ENCODE measurements around the gene ZNF774. TPM values are rescaled to one million over a fixed set of nuclear protein-coding genes. Genes with fewer than 3 reads are reported as not detected.
"Not testable (repeated sequence)": the region's sequence is repeated elsewhere in the genome, so short reads cannot be mapped to it uniquely, and the experiment has no call there.

Gene ZNF774
- 1 to 10 TPM; 3.5 to 7.0 (median 5.7) TPM for polyA plus RNA-seq (ENCODE audit: insufficient read length in 4 of 4)

DNA sequence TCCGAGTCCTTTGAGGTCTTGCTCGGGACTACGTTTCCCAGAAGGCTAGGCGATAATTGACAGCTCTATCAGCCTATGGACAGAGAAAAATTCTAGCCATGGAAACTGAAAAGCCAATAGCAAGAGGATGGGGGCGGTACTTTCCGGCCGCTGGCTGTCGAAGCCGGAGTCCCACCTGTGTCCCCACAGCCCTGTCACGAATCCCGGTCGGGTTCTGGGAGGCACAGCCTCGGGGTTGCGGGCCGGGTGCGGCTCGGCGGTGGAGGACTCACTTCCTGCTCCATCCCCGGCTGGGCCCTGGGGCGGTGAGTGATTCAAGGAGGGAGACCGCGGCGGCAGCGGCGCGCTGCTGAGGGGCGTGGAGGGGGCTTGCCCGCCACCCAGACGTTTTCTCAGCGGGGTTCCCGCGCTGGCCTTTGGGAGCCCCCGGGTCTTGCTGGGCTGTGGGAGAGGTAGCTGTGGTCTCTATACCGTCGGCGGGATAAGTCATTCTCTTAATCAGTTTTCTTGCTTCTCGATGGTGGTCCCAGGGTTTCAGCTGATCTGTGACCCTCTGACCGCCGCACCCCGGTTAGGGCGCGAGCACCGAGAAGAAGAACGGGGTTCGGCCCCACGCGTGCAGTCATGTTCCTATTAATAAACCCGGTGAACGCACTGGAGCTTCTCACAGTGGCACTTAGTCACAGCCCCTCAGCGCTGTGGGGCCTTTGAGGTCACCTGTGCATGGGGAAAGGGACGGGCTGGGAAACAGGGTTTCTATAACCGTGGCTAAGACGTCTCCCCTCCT is at the start of gene ZNF774:
Gene ZNF774, plus strand, starts transcription at position 178 of the 787 bp plus-strand sequence. CDS start 2,377 bp downstream, outside the sequence.
- peak; percentile 92 to 98 (median 97) for DNase-seq (ENCODE audit: low read depth in 4 of 4, low spot score in 2 of 4)

DNA sequence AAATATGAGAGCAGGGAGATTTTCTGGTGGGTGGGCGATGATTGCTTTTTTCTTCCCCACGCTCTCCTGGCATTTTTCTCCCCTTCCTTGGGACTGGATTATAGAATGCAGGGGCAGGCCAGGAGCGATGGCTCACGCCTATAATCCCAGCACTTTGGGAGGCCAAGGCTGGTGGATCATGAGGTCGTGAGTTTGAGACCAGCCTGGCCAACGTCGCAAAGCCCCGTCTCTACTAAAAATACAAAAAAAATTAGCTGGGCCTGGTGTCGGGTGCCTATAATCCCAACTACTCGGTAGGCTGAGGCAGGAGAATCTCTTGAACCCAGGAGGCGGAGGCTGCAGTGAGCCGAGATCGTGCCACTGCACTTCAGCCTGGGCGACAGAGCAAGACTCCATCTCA is 46.7 kb upstream of the ZNF774 start:
- DNase-seq (ENCODE audit: low read depth in 4 of 4, low spot score in 2 of 4): not testable (repeated sequence)

DNA sequence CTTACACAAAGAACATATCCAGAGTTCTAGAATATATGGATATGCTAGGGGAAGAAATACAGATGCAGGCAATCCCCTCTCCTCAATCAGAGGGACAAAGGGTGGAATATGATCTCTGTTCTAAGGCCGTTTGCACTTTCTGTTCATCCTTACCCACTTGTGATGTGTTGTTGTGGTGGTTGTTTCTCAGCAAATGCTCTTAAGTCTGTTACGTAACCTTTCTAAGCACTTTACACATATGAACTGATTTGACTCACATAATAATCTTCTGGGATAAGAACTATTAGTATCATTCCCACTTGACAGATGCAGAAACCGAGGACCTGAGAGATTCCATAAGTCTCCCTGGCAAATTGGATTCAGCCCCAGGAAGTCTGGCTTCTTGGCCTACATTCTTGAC is 46.2 kb upstream of the ZNF774 start:
- no peak for DNase-seq (ENCODE audit: low read depth in 4 of 4, low spot score in 2 of 4)

DNA sequence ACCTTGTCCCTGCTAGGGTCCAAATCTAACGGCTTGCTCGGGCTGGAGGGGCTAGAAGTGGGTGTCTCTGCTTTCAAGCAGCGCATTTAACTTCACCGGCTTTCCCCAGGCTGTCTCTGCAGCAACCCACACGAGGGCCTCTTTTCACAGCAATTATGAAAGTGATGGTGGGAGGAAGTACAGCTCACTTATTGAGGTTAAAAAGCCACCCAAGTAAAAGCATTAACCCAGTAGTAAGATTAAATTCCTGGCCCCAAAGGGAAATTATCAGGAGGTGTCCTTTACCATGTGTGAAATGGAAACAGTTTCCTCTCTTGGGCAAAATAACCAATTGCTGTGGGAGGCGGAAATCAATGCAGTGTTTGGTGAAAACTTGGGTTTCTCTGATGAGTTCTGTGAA is 45.5 kb upstream of the ZNF774 start:
- DNase-seq (ENCODE audit: low read depth in 4 of 4, low spot score in 2 of 4): no peak

DNA sequence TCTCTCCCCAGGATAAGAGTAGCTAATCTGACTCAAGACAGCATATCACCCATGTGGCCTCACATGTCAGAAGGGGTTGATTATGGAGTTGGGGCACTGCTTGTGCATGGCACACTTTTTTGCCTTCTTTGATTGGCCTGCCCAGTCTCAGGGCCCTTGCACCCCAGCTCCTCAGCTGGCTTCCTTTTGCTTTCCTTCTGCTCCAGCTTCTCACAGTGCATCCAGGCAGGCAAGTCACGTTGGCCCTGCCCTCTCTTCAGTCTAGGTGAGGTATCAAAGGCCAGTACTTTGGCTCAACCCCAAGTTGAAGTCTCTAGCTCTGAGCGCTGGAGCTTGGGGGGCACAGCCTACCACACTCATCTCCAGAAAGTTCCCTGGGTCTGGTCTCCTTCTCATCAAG is 44.4 kb upstream of the ZNF774 start:
- no peak for DNase-seq (ENCODE audit: low read depth in 4 of 4, low spot score in 2 of 4)

DNA sequence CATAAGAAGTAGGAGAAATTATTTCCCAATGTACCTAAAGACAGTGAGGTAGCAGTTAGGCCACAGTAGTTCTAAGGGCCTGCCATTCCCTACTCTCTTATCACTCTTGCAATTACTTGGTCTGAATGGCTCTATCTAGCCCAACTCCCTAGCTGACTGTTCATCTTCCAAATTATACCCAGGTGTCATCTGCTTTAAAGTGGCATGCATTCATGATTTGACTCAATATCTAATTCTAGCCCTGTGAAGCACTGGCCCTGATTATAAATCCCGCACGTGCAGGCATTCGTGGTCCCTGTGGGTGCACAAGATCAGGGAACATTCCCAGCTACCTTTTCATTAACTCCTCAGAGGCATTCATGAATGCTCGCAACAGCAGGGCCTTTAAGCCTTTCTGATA is 43.1 kb upstream of the ZNF774 start:
- DNase-seq (ENCODE audit: low read depth in 4 of 4, low spot score in 2 of 4): no peak

DNA sequence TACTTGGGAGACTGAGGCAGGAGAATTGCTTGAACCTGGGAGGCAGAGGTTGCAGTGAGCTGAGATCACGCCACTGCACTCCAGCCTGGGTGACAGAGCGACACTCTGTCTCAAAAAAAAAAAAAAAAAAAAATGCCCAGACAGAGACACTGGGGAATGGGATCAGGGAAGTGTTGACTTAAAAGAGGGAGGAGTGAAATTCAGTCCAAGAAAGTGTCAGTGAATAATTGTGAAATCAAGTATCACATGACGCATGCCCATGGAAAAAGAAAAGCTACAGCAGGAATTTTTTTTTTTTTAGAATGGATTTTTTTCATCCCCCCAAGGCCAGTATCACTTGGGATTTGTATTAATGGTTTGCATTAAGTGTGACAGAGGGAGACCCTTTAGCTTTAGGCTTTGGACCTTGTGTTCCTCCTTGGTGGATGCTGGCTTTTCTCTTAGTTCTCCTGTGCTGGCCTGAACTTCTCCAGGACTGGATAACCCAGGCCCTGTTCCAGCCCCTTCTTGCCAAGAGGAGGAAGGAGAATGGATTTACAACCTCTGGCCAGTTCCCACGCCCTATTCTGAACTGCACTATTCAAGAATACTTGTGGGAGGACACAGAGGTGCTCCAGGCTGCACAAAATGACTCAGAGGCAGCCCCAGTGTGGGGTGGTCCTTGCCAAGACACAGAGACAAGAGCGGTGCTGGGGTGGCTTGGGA is 36.7 kb upstream of the ZNF774 start:
- DNase-seq (ENCODE audit: low read depth in 4 of 4, low spot score in 2 of 4): no peak

DNA sequence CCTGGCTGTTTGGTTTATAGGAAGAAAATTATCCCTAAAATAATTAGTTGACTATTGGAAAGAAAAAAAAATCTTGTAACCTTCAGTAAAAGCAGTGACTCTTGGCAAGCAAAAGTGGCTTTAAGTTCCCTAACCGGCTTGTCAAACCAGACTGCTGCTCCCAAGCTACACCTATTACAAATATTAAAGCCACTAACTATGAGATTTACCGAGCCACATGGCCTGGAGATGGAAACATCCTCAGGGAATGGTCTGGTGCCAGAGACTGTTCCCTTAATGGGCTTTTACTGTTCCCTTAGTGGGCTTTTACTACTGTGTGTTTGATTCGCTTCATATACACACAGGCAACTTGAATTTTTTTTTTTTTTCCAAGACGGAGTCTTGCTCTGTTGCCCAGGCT is 35.9 kb upstream of the ZNF774 start:
- no peak for DNase-seq (ENCODE audit: low read depth in 4 of 4, low spot score in 2 of 4)

DNA sequence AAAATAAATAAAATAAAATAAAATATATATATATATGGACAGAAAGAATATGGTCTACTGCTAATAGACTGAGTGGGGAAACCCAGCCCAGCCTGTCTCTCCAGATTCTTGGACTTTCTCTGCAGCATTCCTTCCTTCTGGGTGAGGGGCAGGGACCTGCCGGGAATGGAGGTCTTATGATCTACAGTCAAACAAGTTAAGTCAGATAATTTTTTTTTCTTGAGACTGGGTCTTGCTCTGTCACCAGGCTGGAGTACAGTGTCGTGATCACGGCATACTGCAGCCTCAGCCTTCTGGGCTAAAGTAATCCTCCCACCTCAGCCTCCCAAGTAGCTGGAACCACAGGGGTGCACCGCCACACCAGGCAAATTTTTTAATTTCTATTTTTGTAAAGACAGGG is 33.5 kb upstream of the ZNF774 start:
- no peak for DNase-seq (ENCODE audit: low read depth in 4 of 4, low spot score in 2 of 4)

DNA sequence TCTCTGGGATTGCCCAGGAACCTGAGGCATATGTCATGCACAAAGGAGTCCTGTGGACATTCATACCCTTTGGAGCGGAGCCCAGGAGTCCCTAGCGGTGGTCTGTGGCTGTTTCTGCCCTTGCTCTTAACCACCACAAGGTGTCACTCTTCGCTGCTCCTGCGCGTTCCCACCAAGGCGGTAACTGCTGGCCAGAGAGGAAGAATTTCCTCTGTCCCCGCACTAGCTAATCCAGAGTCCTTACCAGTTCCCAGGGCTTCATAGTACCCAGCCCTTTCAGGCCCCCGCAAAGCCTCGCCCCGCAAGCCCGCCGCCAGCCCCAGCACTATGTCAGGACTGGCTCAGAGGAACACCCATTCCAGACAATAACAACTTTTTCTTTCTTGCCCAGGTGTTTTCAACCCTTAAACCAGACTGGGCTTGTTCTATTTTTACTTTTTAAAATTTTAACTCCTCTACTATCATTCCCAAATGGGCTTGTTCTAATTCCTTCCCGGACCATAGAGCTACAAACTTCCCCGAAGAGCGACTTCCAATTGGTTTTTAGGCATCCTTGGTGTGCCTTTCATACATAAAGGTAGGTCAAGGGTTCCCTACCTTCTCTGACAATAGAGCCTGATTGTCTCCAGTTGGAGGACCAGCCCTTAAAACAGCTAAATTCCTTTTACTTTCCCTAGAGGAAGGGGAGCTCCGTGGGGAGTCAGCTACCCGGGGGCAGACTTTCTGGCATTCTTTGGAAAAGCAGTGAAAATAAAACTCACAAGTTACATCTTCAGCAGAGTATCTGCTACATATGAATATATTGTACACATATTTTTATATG is 31.8 kb upstream of the ZNF774 start:
- DNase-seq (ENCODE audit: low read depth in 4 of 4, low spot score in 2 of 4): peak; percentile 75 to 88 (median 78)

DNA sequence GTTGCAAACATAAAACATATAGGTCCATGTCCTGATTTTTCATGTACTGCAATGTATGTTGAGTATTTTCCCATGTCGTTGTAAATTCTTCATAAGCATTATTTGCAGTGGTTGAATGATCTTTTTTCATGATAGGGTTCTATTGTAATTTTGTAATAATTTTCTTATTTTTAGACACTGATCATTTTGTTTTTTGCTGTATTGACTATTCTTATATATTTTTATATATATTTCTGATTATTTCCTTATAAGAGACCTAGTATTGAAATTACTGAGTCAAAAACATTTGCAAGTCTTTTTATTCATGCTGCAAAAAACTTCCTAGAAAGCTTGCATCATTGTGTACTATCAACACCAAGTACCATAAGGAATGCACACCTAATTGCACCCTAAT is 31.2 kb upstream of the ZNF774 start:
- DNase-seq (ENCODE audit: low read depth in 4 of 4, low spot score in 2 of 4): no peak

DNA sequence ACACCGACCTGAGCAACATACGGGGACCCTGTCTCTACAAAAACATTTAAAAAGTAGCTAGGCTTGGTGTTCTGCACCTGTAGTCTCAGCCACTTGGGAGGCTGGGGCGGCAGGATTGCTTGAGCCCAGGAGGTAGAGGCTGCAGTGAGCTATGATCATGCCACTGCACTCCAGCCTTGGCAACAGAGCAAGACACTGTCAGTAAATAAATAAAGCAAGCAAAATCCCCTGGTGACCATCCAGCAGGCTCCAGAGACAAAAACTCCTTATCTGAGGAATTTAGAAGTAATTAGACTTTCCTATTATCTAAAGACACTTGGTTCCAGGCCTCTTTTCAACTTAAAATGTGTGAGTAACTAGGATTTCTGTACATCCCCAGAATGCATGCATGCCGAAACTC is 29.5 kb upstream of the ZNF774 start:
- DNase-seq (ENCODE audit: low read depth in 4 of 4, low spot score in 2 of 4): no peak

DNA sequence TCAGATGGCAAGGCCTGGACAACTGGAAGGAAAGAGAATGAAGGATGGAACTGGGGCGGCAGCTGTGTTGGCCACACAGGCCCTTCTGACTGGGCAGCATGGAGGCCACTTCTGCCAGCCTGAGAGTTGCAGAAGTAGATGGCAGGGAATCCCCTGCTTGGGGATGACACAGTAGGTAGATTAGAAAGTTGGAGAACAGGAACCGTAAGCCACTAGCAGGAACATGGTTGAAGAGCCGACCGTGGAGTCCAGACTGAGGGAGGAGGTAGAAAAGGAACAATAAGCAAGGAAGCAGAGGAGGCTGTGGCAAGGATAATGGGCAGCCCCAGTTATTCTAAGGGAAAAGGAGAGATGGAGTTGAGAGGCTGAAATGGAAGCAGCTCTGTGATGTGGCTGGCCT is 26.4 kb upstream of the ZNF774 start:
- DNase-seq (ENCODE audit: low read depth in 4 of 4, low spot score in 2 of 4): no peak

DNA sequence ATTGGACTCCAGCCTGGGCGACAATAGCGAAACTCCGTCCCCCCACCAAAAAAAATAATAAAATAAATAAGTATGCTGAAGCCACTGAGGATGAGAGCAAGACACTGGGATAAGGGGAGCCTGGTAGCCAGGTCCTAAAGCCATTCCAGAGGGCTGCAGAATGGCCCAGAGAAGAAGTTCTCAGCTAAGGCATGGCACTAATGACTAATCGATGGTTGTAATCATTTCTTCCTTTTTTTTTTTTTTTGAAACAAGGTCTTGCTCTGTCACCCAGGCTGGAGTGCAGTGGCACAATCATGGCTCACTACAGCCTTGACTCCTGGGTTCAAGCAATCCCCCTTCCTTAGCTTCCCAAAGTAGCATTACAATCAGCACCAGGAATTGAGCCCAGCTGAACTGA is 25.6 kb upstream of the ZNF774 start:
- no peak for DNase-seq (ENCODE audit: low read depth in 4 of 4, low spot score in 2 of 4)

DNA sequence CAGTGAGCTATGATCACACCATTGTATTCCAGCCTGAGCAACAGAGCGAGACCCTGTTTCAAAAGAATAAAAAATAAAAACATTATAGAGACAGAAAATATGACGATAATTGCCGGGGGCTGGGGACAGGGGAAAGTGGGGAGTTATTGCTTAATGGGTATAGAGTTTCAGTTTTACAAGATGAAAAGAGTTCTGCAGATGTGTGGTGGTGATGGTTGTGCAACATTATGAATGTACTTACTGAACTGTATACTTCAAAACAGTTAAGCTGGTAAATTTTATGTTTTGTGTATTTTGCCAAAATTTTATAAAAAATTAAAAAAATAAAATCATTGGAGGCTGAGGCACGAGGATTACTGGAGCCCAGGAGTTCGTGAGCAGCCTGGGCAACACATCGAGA is 24.8 kb upstream of the ZNF774 start:
- no peak for DNase-seq (ENCODE audit: low read depth in 4 of 4, low spot score in 2 of 4)

DNA sequence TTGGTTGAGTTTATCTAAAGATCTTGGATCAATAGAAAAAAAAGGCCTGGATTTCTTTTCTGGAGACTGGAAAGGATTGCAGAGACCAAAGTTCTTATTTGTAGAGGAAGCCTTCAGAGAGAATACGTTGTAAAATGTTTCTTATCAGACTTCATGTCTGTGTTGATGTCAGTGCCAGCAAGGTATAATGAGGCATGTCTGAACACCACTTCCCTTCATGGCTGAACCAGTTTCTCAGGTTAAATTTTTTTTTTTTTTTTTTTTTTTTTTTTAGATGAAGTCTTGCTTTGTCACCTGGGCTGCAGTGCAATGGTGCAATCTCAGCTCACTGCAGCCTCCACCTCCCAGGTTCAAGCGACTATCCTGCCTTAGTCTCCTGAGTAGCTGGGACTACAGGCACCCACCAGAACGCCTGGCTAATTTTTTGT is 17.8 kb upstream of the ZNF774 start:
- DNase-seq (ENCODE audit: low read depth in 4 of 4, low spot score in 2 of 4): no peak

DNA sequence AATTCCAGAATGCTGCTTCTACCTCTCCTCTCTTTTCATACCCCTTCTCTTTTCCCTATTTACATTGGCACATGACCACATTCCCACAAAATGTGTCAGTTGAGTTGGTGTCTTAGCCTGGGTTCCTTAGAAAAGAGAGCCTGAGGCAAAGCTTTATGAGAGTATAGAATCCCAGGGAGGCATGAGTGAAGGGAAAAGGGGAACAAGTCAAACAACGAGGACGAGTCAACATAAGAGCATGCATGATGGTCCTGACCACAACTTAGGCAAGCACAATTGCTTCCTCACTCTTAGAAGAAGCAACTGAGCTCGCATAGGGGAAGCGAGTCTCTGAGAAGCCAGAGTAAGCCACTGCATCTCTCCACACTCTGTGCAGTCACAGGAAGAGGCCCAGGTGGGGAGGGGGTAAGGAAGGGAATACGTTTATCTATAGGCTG is 15.4 kb upstream of the ZNF774 start:
- no peak for DNase-seq (ENCODE audit: low read depth in 4 of 4, low spot score in 2 of 4)

DNA sequence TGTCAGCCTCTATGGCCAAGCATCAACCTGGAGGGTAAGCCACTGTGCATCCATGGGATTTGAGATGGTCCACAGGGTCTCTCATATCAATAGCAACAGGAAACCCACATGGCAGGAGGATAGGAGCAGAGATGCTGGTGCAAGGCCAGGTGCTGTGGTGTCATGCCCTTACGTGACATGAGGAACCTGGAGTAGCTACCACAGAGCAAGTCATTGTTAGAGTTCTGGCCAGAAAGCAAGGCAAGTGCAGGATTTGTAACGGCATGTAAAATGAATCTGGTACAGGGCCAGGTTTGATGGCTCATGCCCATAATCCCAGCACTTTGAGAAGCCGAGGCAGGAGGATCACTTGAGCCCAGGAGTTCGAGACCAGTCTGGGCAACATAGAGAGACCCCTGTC is 14.8 kb upstream of the ZNF774 start:
- no peak for DNase-seq (ENCODE audit: low read depth in 4 of 4, low spot score in 2 of 4)

DNA sequence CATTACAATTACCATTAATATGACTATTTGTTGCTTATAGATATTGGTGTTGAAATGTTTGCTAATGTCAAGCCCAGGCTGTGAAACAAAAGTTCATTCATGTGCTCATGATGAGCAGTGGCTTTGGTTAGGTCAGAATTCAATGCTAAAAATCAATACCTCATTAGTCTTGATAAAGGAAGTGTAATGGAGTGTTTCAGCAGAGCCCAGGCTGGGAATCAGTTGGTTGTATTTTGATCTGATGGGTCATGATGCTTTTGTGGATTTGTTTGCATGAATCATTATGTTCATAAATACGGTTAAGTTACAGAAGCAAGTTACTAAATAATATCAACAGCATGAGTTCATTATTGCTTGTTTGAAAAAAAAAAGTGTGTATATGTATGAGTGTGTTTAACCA is 13.6 kb upstream of the ZNF774 start:
- no peak for DNase-seq (ENCODE audit: low read depth in 4 of 4, low spot score in 2 of 4)

DNA sequence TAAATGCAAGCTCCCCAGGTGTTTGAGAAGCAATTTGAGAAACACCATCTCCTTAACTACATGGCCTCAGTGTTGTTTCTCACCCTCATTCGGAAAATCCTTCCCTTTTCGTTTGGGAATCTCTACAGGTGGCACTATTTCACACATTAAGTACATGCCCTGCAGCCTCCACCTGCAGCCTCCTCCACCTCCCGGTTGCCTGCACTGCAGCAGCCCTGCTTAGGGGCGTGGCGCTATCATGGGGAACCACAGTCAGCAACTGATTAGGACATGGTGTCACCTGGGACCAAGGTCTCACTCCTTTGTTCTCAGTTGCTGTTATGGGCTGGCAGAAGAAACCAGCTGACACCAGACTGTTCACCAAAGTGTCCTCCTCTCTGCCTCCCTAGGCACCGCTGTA is 11.7 kb upstream of the ZNF774 start:
- DNase-seq (ENCODE audit: low read depth in 4 of 4, low spot score in 2 of 4): no peak

DNA sequence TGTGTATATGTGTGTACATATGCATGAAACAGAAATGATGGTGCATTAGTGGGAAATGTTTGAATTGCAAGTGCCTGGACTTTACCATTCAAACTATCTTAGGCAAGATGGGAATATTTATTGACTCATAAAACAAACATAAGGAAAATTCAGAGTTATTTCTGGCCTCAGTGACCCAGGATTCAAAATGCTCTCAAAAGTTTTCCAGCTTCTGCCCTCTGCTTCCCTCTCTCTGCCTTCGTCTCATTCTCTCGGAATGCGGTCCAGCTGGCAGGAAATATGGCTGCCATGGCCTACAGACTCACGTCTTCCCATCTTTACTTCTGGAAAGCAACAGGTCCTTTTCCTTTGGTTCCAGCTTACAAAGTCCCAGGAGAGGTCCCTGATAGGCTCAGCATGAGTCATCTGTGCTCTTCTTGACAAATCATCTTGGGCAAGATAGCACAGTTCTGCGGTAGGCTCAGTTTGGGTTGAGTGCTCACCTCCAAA is 8.7 kb upstream of the ZNF774 start:
- no peak for DNase-seq (ENCODE audit: low read depth in 4 of 4, low spot score in 2 of 4)
